HG03469 (cell line): ENCODE measurements around the gene SENP7.
"Not testable (repeated sequence)": the region's sequence is repeated elsewhere in the genome, so short reads cannot be mapped to it uniquely, and the experiment has no call there.

Source experiments
- ATAC-seq: cut with Tn5 transposase; IDR thresholded peaks from one replicate; pipeline ENCODE4 v1.9.1; 2021; ENCODE audit warnings: mild to moderate bottlenecking, moderate library complexity, moderate number of reproducible peaks; ENCODE audit not compliant: unreplicated experiment

Gene SENP7

DNA sequence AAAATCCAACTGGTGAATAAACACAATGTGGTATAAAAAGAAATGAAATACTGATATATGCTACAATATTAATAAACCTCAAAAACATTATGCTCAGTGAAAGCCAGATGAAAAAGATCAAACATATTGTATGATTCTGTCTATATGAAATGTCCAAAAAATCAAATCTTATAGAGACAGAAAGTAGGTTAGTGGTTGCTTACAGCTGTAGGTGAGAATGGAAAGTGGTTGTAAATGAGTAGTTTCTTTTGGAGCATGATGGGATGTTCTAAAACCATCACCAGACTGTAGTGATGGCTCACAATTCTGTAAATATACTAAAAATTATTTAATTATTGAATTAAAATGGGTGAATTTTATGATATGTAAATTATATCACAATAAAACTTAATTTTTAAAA lies 58.4 kb downstream of the SENP7 start:
- ATAC-seq = no peak

DNA sequence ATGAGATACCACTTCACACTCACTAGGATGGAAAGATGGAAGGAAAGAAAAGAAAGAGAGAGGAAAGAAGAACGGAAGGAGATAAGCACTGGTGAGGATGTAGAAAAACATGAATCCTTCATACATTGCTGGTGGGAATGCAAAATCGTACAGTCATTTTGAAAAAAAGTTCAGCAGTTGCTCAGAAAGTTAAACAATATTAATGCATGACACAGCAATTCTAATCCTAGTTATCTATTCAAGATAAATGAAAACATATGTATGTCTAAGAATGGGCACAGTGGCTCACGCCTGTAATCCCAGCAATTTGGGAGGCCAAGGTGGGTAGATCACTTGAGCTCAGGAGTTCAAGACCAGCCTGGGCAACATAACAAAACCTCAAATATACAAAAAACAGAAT lies 59.1 kb downstream of the SENP7 start:
- no peak for ATAC-seq

DNA sequence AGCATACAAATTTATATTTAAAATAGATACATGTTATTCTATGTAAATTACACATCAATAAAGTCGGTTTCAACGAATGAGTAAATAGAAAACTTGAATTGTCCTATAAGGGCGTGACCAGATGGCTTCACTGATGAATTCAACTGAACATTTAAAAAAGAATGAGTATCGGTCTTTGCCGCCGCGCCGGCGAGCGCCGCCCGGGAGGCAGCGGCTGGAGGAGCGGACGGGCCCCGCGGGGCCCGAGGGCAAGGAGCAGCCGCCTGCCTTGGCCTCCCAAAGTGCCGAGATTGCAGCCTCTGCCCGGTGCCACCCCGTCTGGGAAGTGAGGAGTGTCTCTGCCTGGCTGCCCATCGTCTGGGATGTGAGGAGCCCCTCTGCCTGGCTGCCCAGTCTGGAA lies 74.4 kb downstream of the SENP7 start:
- not testable (repeated sequence) for ATAC-seq

DNA sequence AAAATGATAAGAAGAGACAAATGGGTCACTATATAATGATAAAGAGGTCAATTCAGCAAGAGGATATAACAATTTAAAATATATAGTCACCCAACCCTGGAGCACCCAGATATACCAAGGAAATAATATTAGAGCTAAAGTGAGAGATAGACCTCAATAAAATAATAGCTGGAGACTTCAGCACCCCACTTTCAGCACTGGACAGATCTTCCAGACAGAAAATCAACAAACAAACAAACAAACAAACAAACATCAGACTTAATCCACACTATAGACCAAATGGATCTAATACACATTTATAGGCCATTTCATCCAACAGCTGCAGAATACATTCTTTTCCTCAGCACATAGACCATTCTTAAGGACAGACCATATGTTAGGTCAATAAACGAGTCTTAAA lies 79.4 kb downstream of the SENP7 start:
- ATAC-seq = no peak

DNA sequence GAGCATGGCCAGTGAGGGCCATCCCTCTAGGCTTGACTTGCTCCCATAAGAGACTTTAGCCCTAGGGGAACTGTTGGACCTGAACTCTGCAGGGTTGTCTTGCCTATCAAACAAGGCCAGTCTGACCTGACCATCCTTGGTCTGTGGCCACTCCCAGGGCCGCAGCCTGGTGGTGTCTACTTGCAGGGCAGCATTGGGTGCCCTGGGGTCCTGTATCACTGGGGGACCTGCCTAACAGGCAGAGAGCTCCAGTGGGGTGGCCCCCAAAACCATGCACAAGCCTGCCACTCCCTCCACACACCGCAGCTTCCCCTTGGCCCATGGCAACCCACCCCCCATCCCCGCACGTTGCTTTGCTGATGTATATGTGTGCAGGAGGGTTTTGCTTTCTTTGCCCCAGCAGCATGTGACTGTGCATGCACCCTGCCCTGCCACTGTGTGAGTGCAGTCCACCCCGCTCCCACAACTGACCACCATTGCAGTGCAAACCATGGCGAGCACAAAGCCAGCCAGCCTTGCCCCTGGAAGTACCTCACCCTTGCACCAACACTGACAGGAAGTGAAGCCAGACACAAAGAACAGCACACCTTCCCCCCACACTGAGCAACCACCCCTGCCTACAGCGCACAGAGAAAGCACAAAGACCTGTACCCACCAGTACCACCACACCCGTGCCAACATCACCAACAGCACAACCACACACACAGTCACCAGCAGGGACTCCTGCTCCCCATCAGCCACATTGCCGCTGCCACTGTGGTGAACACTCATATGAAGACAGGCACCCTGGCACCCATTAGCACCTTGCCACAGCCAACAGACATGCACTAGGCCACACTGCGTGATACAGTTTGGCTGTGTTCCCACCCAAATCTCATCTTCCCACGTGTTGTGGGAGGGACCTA lies 88.8 kb downstream of the SENP7 start:
- ATAC-seq = no peak

DNA sequence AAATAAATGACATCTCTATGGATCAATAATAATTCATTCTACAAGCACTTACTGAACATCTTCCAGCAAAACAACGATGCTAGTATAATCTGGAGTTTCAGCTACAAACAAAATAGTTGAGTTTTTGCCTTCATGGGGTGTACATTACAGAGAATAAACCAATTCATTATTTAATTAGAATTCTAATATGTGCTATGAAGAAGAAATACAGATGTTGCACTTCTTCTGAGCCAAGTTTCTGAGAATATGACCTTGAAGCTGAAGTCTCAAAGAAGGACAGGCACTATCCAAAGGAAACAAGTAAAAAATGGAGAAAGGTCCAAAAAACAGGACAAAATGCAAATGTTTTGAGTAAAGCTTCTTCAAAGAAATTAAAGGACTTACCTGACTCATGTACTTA lies 94.2 kb downstream of the SENP7 start:
- ATAC-seq = no peak

DNA sequence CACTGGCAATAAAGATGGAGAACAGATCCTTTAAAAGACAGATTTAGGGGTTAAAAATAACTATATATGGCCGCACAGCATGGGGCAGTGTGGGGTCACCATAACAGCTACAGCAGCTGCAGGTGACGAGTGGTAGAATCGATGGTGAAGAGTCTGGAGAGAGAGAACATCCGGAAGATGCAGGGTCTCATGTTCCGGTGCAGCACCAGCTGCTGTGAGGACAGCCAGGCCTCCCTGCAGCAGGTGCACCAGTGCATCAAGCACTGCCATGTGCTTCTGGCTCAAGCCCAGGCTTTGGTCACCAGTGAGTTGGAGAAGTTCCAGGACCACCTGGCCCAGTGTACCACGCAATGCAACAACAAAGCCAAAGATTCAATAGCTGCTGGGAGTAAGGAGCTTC lies 98.9 kb downstream of the SENP7 start:
- ATAC-seq = no peak

DNA sequence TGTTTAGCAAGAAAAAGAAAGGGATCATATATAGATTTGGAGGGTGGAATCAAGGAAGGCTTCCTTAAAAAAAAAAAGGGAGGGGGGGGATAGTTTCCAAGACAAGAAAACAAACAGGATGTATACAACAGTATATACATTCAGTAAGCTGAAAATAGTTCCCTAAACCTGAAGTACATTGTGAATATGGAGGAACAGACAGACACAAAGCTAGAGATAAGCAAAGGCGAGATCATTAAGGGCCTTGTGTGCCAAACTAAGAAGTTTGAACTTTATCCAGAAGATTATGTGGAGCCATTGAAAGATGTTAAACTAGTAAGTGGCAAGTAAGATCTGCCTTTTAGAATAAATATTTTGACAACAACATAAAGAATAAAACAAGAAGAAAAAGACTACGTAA lies 99.4 kb downstream of the SENP7 start:
- ATAC-seq = no peak

DNA sequence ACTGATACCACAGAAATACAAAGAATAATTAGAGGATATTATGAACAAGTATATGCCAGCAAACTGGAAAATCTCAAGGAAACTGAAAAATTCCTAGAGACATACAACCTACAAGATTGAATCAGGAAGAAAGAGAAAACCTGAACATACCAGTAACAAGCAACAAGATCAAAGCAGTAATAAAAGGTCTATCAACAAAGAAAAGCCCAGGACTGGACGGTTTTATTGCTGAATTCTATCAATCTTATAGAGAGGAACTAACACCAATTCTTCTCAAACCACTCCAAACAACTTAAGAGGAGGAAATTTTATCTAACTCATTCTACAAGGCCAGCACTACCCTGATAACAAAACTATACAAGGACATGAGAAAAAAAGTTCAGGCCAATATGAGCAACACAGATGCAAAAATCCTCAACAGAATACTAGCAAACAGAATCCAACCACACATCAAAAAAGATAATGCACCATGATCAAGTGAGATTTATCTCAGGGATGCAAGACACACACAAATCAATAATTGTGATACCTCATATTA lies 121.5 kb downstream of the SENP7 start:
- ATAC-seq = no peak

DNA sequence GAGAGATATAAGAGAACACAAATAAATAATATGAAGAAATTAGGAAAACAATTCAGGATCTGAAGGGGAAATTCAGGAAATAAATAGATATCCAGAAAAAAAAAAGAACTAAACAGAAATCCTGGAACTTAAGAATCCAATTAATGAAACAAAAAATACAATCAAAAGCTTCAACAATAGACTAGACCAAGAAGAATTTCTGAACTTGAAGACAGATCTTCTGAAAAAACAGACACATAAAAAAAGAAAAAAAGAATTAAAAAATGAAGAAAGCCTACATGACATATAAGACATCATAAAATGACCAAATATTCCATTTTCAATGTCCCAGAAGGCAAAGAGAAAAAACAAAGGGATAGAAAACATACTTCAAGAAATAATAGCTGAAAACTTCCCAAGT lies 124.3 kb downstream of the SENP7 start:
- ATAC-seq = no peak

DNA sequence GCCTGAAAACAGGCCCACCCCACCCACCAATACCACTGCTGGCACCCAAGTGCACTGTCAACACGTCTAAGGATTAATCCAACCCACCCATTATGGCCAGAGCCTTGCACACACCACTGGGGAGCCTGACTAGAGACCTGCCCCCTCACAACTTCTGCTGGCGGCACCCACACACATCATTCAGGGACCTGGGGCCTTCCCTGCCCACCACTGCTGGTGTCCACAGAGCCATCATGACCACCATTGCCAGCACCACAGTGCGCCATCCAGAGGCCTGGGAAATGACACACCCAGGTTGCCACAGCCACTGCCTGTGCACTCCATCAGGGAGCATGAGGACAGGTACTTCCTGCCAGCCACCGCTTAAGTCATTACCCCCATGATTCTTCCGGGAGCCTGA lies 125.7 kb downstream of the SENP7 start:
- ATAC-seq = no peak

DNA sequence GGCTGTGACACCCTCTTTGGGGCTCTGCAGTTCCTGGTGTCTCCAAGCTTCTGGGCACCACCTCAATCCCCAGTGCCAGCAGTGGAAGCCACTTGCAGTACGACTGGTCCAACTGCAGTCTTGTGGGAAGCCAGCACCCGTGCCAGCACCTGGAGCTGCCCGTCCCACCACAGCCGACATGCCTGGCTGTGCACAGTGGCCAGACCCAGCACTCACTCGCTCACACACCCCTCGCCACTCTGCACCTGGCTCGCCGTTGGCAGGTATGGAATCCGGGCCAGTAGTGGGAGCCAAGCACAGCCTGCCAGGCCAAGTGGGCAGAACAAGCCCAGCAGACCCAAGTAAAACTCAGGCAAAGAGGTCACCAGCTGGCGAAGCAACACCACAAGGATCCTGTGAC lies 128.6 kb downstream of the SENP7 start:
- ATAC-seq = no peak

DNA sequence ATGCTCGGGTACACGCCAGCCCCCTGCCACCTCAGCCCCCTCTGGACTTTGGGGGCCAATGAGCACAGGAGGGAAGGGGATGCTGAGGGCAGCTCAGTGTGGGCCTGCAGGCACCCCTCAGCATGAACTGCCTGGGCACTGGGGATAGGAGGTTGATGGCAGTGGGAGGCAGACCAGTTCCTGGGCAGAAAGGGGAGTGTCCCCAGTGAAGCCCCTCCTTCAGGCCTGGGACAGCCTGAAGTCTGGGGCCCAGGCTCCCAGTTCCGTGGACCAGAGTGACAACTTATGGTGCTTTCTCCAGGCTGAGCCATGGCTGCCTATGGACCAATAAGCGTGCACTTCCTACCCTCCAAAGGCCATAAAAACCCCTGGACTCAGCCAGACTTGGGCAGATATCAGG lies 129.4 kb downstream of the SENP7 start:
- ATAC-seq = no peak

DNA sequence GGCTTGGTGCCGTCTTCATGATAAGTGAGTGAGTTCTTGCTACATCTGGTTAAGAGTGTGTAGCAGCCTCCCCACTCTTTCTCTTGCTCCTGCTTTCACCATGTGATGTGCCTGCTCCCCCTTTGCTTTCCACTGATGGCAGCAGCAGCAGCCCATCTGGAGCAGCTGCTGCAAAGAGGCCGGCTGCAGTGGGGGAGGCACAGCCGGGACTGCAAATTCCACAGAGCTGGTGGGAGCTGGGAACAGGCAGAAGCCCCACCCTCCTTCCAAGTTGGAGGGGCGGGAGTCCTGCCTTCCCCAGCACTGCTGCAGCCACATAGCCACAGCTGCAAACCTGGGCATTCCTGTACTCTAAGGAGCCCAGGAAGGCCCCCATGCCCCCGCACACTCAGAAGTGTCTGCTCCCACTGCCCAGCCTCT lies 129.8 kb downstream of the SENP7 start:
- no peak for ATAC-seq

DNA sequence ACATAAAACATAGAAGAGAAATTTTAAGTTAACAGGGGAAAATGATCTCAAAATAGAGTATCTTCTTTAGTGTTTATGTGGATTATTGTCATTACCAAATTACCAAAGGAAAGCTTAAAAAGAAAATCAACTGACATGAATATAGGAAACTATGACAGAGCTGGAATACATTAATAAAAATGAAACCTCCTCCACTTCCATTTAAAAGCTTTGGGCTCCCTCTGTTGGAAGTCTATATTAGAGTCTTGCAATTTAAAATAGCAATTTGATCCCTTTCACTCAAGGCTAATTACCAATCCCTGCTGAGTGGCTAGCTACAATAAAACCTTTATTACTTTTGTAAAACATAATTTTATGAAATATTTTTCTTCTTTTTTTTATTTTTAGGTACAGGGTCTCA lies 131.2 kb downstream of the SENP7 start:
- no peak for ATAC-seq

DNA sequence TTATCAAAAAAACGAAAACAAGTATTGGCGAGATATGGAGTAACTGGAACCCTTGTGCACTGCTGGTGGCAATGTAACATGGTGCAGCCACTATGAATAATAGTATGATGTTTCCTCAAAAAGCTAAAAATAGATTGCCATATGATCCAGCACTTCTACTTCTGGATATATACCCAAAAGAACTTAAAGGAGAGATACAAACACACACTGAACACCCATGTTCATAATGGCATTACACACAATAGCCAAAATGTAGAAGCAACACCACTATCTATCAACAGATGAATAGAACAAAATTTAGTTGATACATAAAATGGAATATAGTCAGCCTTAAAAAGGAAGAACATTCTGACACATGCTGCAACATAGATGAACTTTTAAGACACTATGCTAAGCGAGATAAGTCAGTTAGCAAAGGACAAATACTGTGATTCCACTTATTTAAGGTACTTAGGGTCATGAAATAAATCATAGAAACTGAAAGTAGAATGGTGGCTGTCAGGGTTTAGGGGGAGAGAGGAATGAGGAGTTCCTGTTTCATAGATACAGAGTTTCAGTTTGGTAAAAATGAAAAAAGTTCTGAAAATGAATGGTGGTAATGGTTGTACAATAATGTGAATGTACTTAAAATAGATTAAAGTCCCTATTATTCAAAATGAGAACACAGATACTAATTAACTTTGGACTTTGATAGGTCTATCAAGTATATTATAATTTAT lies 133.2 kb downstream of the SENP7 start:
- peak; percentile 92 for ATAC-seq

DNA sequence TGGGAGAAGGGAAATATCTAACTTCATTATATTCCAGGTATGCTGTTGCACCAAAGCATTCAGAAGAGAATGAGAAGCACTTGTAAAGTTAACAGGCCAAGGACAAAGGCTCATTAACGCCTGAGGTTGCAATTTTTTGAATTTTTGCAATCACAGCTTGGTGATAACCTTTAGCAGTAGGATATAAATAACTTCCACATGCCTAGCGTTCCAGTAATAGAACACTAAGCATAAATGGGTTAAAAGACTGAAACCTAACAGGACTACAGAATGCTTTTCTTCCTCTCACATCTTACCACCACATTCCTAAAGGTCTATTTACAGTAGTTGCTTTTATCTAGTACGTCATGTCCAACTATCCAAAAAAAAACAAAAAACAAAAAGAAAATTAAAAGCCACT lies 135.2 kb downstream of the SENP7 start:
- ATAC-seq = no peak

DNA sequence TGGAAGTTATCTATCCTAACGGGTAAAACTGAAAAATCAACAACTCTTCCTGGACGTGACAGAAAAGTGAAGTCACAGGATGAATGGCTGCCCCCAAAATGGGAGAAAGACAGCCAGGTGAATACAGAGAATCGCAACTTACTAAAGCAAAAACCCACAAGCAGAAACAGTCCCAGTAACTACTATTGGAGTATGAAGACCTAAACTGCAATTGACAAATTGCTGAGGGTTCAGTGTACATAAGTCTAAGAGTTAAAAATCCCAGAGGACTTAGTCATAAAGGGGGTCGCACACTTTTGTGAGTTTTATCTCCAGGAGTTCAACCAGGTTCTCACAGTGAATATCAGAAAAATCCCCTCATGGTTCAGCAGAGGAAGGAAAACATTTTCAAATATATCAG lies 135.8 kb downstream of the SENP7 start:
- ATAC-seq = no peak

DNA sequence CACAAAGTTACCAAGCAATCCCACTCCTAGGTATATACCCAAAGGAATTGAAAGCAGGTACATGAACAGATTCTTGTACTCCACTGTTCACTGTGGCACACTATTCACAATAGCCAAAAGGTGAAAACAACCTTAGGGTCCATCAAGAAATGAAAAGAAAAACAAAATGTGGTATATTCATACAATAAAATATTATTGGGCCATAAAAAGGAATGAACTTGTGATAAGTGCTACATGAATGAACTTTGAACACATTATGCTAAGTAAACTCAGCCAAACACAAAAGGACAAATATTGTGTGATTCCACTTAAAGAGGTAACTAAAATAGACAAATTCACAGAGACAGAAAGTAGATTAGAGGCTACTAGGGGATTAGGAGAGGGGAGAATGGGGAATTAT lies 137.4 kb downstream of the SENP7 start:
- ATAC-seq = no peak

DNA sequence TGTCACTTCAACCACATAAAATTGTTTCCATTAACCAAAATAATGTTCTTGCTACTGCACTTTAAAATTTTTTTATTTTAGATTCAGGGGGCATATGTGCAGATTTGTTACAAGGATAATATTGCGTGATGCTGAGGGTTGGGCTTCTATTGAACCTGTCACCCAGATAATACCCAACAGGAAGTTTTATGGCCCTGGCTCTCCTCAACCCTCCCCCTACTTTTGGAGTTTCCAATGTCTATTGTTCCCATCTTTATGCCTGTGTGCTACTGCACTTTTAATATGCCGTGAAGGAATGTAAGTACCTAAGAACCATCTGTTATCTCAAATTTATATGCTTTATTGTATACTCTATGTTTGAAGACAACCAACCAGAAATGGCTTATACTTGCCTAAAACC lies 150.6 kb downstream of the SENP7 start:
- ATAC-seq = no peak

DNA sequence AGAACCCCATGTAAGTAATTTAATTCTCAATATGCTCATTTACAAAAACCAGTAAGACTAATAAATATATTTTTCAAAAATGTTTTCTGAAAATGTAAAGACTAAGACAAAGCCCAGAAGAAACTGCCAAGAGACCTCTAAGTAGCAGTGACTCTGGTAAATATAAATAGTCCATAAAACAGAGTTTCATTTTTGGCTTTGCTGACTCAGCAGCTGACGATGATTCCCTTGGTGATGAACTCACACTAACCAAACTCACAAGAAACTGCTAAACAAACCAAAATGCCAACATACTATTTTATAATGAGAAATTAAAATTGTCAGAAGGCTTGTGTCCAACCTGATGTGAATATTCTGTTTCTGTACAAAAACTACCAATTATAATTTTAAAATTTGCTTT lies 161.2 kb downstream of the SENP7 start:
- ATAC-seq = no peak

DNA sequence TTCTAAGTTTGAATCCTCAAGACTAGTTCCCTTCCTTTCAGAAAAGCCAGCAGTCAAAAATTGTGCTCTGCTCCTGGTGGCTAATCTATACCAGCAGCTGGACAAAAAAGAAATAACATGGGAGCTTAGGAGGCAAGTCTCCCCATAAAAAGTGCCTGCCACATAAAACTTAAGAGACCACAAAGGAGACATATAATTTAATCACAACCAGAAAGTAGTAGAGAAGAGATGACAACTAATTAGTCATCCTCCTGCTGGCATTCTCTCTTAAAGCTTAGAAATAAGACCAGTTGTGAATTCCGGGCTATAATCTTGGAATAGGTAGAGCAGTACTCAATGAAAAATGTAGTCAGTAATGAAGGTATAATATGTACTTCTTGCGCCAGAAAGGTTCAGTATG lies 172.4 kb downstream of the SENP7 start:
- no peak for ATAC-seq
